Subcutaneous abdominal adipose tissue (tissue), 5 donors: Measurements from ENCODE around the gene BMPR1A.

ENCODE experiments used
- H3K27ac ChIP-seq: one replicate; pipeline ENCODE4 v1.7.0; 2013; ENCODE audit warnings: low read depth, mild to moderate bottlenecking, inconsistent platforms, low read length, moderate library complexity
- H3K27me3 ChIP-seq, 5 donors: one replicate each; pipeline ENCODE4 v1.7.0; 2013; ENCODE audit warnings: low read length in 5 of 5, inconsistent platforms in 1 of 5; ENCODE audit not compliant: control insufficient read depth in 5 of 5, insufficient read depth in 4 of 5
- H3K36me3 ChIP-seq, 5 donors: one replicate each; pipeline ENCODE4 v1.7.0; 2013; ENCODE audit warnings: low read length in 5 of 5; ENCODE audit not compliant: control insufficient read depth in 5 of 5, insufficient read depth in 5 of 5
- H3K4me1 ChIP-seq, 5 donors: one replicate each; pipeline ENCODE4 v1.7.0; 2013; ENCODE audit warnings: low read length in 5 of 5, mild to moderate bottlenecking in 3 of 5, moderate library complexity in 1 of 5; ENCODE audit not compliant: control insufficient read depth in 5 of 5, insufficient read depth in 5 of 5
- H3K4me3 ChIP-seq, 5 donors: one replicate each; pipeline ENCODE4 v1.7.0; 2013; ENCODE audit warnings: low read length in 5 of 5, low read depth in 1 of 5
- H3K9ac ChIP-seq, 5 donors: one replicate each; pipeline ENCODE4 v1.7.0; 2013; ENCODE audit warnings: low read length in 5 of 5, mild to moderate bottlenecking in 4 of 5, moderate library complexity in 3 of 5
- H3K9me3 ChIP-seq, 5 donors: one replicate each; pipeline ENCODE4 v1.7.0; 2013; ENCODE audit warnings: low read length in 5 of 5; ENCODE audit not compliant: control insufficient read depth in 5 of 5
- donor health status: healthy.
- donor health status: healthy.
- donor health status: healthy.
- donor health status: healthy.
- donor health status: healthy.

Gene BMPR1A

GRCh38 chr10:86715156-86715795 is 41.1 kb upstream of the BMPR1A start:
- H3K36me3 ChIP-seq = no peaks in the 10 kb centered on the region
- no peak overlapping the region for H3K27ac ChIP-seq
- no peak overlapping the region for H3K9ac ChIP-seq
- no peak overlapping the region for H3K4me3 ChIP-seq
- peaks cover 0 to 4% (median 0%) of the 10 kb centered on the region in 5 donors for H3K27me3 ChIP-seq
- peaks cover 0 to 16% (median 14%) of the 10 kb centered on the region in 5 donors for H3K4me1 ChIP-seq
- H3K9me3 ChIP-seq = no peaks in the 10 kb centered on the region

- H3K36me3 ChIP-seq = no peaks in the 10 kb centered on the region
- peaks cover 0 to 4% (median 0%) of the 10 kb centered on the region in 5 donors for H3K27me3 ChIP-seq
- no peak overlapping the region for H3K4me3 ChIP-seq
- no peak overlapping the region for H3K27ac ChIP-seq
- H3K9ac ChIP-seq = no peak overlapping the region
- no peaks in the 10 kb centered on the region for H3K9me3 ChIP-seq
- H3K4me1 ChIP-seq = peaks cover 0 to 11% (median 10%) of the 10 kb centered on the region in 5 donors
These were observed 40.6 kb upstream of the BMPR1A start for GRCh38 chr10:86715836-86716235.

DNA sequence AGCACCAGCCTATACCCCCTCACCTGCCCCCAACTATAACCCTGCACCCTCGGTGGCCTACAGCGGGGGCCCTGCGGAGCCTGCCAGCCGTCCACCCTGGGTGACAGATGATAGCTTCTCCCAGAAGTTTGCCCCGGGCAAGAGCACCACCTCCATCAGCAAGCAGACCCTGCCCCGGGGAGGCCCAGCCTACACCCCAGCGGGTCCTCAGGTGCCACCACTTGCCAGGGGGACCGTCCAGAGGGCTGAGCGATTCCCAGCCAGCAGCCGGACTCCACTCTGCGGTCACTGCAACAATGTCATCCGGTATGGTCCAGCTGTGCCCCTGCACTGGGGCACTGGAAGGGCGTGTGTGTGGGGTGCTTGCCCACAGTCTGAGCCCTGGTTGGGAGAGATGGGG is 40.0 kb upstream of the BMPR1A start:
- H3K36me3 ChIP-seq = no peaks in the 10 kb centered on the region
- H3K9me3 ChIP-seq = no peaks in the 10 kb centered on the region
- H3K27me3 ChIP-seq = peaks cover 0 to 4% (median 0%) of the 10 kb centered on the region in 5 donors
- no peak overlapping the region for H3K4me3 ChIP-seq
- no peak overlapping the region for H3K27ac ChIP-seq
- peaks cover 0 to 9% (median 8%) of the 10 kb centered on the region in 5 donors for H3K4me1 ChIP-seq
- H3K9ac ChIP-seq = no peak overlapping the region

DNA sequence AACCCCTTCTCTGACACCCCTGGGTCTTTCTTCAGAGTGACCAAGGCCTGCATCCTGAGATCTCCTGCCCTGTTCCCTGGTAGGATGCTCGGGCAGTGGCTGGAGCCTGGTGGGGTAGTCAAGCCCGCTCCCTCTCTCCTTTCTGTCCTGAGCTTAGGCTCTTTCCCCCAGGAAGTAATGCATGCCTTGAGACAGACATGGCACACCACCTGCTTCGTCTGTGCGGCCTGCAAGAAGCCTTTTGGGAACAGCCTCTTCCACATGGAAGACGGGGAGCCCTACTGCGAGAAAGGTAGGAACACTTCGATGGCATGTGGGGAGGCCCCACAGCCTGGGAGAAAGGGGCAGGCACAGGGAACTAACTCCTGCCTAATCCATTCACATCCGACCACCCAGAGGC is 37.9 kb upstream of the BMPR1A start:
- Histone ChIP-seq H3K27ac (no peak overlapping the region), H3K27me3 (peaks cover 0 to 8% (median 0%) of the 10 kb centered on the region in 5 donors), H3K9me3 (no peaks in the 10 kb centered on the region), H3K4me3 (no peak overlapping the region), H3K4me1 (no peaks in the 10 kb centered on the region), H3K36me3 (no peaks in the 10 kb centered on the region), H3K9ac (no peak overlapping the region)

GRCh38 chr10:86721232-86721631 is 35.2 kb upstream of the BMPR1A start:
- Histone ChIP-seq H3K27me3 (peaks cover 0 to 9% (median 0%) of the 10 kb centered on the region in 5 donors), H3K4me3 (no peak overlapping the region), H3K9me3 (no peaks in the 10 kb centered on the region), H3K36me3 (no peaks in the 10 kb centered on the region), H3K27ac (no peak overlapping the region), H3K4me1 (no peaks in the 10 kb centered on the region), H3K9ac (no peak overlapping the region)

GRCh38 chr10:86723009-86723408 is 33.4 kb upstream of the BMPR1A start:
- H3K9me3 ChIP-seq = no peaks in the 10 kb centered on the region
- no peak overlapping the region for H3K9ac ChIP-seq
- no peaks in the 10 kb centered on the region for H3K36me3 ChIP-seq
- peaks cover 0 to 9% (median 0%) of the 10 kb centered on the region in 5 donors for H3K27me3 ChIP-seq
- peaks cover 0 to 7% (median 7%) of the 10 kb centered on the region in 5 donors for H3K4me1 ChIP-seq
- H3K4me3 ChIP-seq = no peak overlapping the region
- no peak overlapping the region for H3K27ac ChIP-seq

- Histone ChIP-seq H3K4me1 (peaks cover 0 to 18% (median 12%) of the 10 kb centered on the region in 5 donors), H3K27me3 (peaks cover 0 to 9% (median 0%) of the 10 kb centered on the region in 5 donors), H3K4me3 (no peak overlapping the region), H3K27ac (no peak overlapping the region), H3K9me3 (no peaks in the 10 kb centered on the region), H3K9ac (no peak overlapping the region), H3K36me3 (no peaks in the 10 kb centered on the region)
These were observed 32.0 kb upstream of the BMPR1A start for GRCh38 chr10:86724445-86724844.

GRCh38 chr10:86725980-86726676 is 30.3 kb upstream of the BMPR1A start:
- H3K27ac ChIP-seq = no peak overlapping the region
- no peaks in the 10 kb centered on the region for H3K36me3 ChIP-seq
- peaks cover 0 to 8% (median 0%) of the 10 kb centered on the region in 5 donors for H3K27me3 ChIP-seq
- no peaks in the 10 kb centered on the region for H3K9me3 ChIP-seq
- no peak overlapping the region for H3K9ac ChIP-seq
- no peak overlapping the region for H3K4me3 ChIP-seq
- peaks cover 2 to 33% (median 18%) of the 10 kb centered on the region in 5 donors for H3K4me1 ChIP-seq

DNA sequence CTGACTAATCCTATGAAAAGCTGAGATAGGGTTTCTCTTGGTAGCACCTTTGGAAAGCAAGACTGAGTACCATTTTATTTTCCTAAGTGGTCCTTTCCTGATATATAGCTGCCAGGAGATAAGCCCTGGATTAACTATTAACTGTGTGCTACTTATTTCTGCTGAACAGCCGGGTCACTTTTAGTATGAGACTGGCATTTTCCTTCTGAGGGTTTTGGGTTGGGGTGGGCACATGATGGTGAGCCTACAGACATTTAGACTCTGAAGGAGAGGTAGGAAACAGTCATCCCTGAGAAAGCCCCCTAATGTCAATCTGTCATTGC is 29.8 kb upstream of the BMPR1A start:
- H3K4me3 ChIP-seq = no peak overlapping the region
- H3K36me3 ChIP-seq = no peaks in the 10 kb centered on the region
- H3K9me3 ChIP-seq = no peaks in the 10 kb centered on the region
- H3K4me1 ChIP-seq = peaks cover 2 to 38% (median 21%) of the 10 kb centered on the region in 5 donors
- no peak overlapping the region for H3K27ac ChIP-seq
- H3K9ac ChIP-seq = no peak overlapping the region
- H3K27me3 ChIP-seq = peaks cover 0 to 6% (median 0%) of the 10 kb centered on the region in 5 donors

DNA sequence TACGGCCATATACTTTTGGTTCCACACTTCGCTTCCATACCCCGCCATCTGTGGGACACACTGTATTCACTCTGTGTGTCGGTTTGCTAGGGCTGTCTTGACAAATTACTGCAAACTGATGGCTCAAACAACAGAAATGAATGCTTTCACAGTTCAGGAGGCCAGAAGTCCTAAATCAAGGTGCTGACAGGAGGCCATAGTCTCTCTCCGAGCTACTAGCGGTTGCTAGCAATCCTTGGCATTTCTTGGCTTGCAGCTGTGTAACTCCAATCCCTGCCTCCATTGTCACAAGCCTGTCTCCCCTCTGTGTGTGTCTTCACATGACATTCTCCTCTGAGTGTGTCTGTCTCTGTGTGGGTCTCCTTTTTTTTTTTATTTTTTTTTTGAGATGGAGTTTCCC is 28.9 kb upstream of the BMPR1A start:
- peaks cover 0 to 6% (median 0%) of the 10 kb centered on the region in 5 donors for H3K27me3 ChIP-seq
- H3K27ac ChIP-seq = peak overlapping the region; percentile 80
- H3K4me3 ChIP-seq = no peak overlapping the region
- H3K9me3 ChIP-seq = no peaks in the 10 kb centered on the region
- peak overlapping the region in 1 of 5 donors; percentile 48 for H3K9ac ChIP-seq
- no peaks in the 10 kb centered on the region for H3K36me3 ChIP-seq
- peaks cover 2 to 46% (median 21%) of the 10 kb centered on the region in 5 donors for H3K4me1 ChIP-seq
